ENCODE measurements around the gene ZNF302. TPM values are rescaled to one million over a fixed set of nuclear protein-coding genes. Genes with fewer than 3 reads are reported as not detected.

Gene ZNF302
- polyA plus RNA-seq, 1 of the 3 experiments (the other 2 are of a cell fraction): 14.3 TPM

- Histone ChIP-seq H3K27ac (ENCODE audit: low read depth in 2 of 2, low read length in 1 of 2) (no peak overlapping the region), H3K4me3 (ENCODE audit: low read depth in 2 of 2, low read length in 1 of 2) (no peak overlapping the region), H3F3A (replicated peaks; ENCODE audit: insufficient read depth) (no peaks in the 10 kb centered on the region), H3K79me2 (ENCODE audit: insufficient read depth) (peaks cover 6% of the 10 kb centered on the region; the same call in 1 of the 2 replicates), H3K36me3 (replicated peaks in 1 of 2; ENCODE audit: control insufficient read depth in 1 of 2, insufficient read depth in 2 of 2, low read length in 1 of 2) (peaks cover 17 to 19% of the 10 kb centered on the region in 2 experiments), H3K4me1 (ENCODE audit: control insufficient read depth in 1 of 2, insufficient read depth in 2 of 2, low read depth in 1 of 2, low read length in 1 of 2) (peaks cover 0 to 7% of the 10 kb centered on the region in 2 experiments; a peak in 2 of 4 replicates), H2AFZ (ENCODE audit: low read depth) (no peak overlapping the region), H3K9me3 (no peaks in the 10 kb centered on the region), H3K4me2 (no peak overlapping the region), H3K9ac (no peak overlapping the region), H3K27me3 (ENCODE audit: insufficient read depth) (no peaks in the 10 kb centered on the region), H3K9me2 (no peaks in the 10 kb centered on the region), H4K20me1 (ENCODE audit: insufficient read depth) (no peaks in the 10 kb centered on the region)
- 74% methylated on average over 3 of the region's 3 CpGs for WGBS (ENCODE audit: low lambda C conversion rate)
- no peak for DNase-seq
- no peak for TF ChIP-seq USF1 (IDR thresholded peaks at IDR 0.05; ENCODE audit: borderline replicate concordance, low read depth)
- no peak for TF ChIP-seq RCOR1 (IDR thresholded peaks at IDR 0.05; ENCODE audit: low read length)
- TF ChIP-seq FOSL2 (IDR thresholded peaks at IDR 0.05; ENCODE audit: borderline replicate concordance, low read depth): no peak
- TF ChIP-seq NRF1 (IDR thresholded peaks at IDR 0.05; ENCODE audit: low read depth, low read length): no peak
- TF ChIP-seq CTCF (IDR thresholded peaks at IDR 0.05): no peak
- TF ChIP-seq EZH2phosphoT487 (IDR thresholded peaks at IDR 0.05; ENCODE audit: borderline replicate concordance, low read depth): no peak
- TF ChIP-seq TAF1 (IDR thresholded peaks at IDR 0.05; ENCODE audit: borderline replicate concordance, low read depth, low read length): no peak
- no peak for TF ChIP-seq RFX5 (IDR thresholded peaks at IDR 0.05; ENCODE audit: low read length)
- TF ChIP-seq RXRA (IDR thresholded peaks at IDR 0.05; ENCODE audit: borderline replicate concordance, low read depth): no peak
- no peak for TF ChIP-seq MXI1 (IDR thresholded peaks at IDR 0.05; ENCODE audit: low read depth, low read length)
- TF ChIP-seq REST (IDR thresholded peaks at IDR 0.05; ENCODE audit: low read depth, low read length): no peak
- no peak for TF ChIP-seq SIN3A (IDR thresholded peaks at IDR 0.05; ENCODE audit: borderline replicate concordance, low read depth, low read length)
- no peak for TF ChIP-seq ZBTB33 (IDR thresholded peaks at IDR 0.05; ENCODE audit: borderline replicate concordance, low read depth)
- TF ChIP-seq MAX (IDR thresholded peaks at IDR 0.05; ENCODE audit: low read depth): no peak
- ChIA-PET POLR2A (no interaction called here), CTCF (interaction anchor here (1.2 to 1.9 kb wide), 2 partner anchors 12 to 35 kb away, joined by 4 to 11 read pairs; no protein-coding TSS in a partner anchor)
Measured at GRCh38 chr19:34675250-34675649, 2.2 kb upstream of the ZNF302 start.
